Upper lobe of left lung (tissue), 6 donors: ENCODE results near the gene FCER1G. TPM values are rescaled to one million over a fixed set of nuclear protein-coding genes. Genes with fewer than 3 reads are reported as not detected.

Experiments
- ATAC-seq, 2 donors: fragments of 200-7000 bp; cut with Tn5 transposase; one replicate each; pipeline ENCODE4 v1.9.1; 2022; ENCODE audit warnings: mild to moderate bottlenecking in 2 of 2, moderate library complexity in 2 of 2; ENCODE audit not compliant: low FRiP score in 2 of 2
- DNase-seq, 2 donors: peaks; one replicate each; pipeline ENCODE4 v3.0.0-alpha.2; 2019 to 2020
- H3K27ac ChIP-seq, 4 donors: fragments of 200-600 bp; sonication (generic); one replicate each; pipeline ENCODE4 v1.5.1; 2016 to 2019
- H3K27me3 ChIP-seq, 4 donors: fragments of 200-600 bp; sonication (generic); one replicate each; pipeline ENCODE4 v1.5.1; 2017 to 2019
- H3K36me3 ChIP-seq, 4 donors: fragments of 200-600 bp; sonication (generic); one replicate each; pipeline ENCODE4 v1.5.1; 2016 to 2019
- H3K4me1 ChIP-seq, 4 donors: fragments of 200-600 bp; sonication (generic); one replicate each; pipeline ENCODE4 v1.5.1; 2018 to 2019
- H3K4me3 ChIP-seq, 4 donors: fragments of 200-600 bp; sonication (generic); one replicate each; pipeline ENCODE4 v1.5.1; 2017 to 2019; ENCODE audit warnings: mild to moderate bottlenecking in 2 of 4, moderate library complexity in 1 of 4
- H3K9me3 ChIP-seq, 4 donors: fragments of 200-600 bp; sonication (generic); one replicate each; pipeline ENCODE4 v1.5.1; 2018 to 2019
- EP300 ChIP-seq, 4 donors: sonication (generic); formaldehyde crosslinking; IDR thresholded peaks; one replicate each; pipeline ENCODE4 v1.5.1; 2017; ENCODE audit warnings: antibody characterized with exemption in 4 of 4, control low read depth in 2 of 4
- POLR2A ChIP-seq, 4 donors: fragments of 450-650 bp; IDR thresholded peaks; one replicate each; pipeline ENCODE4 v1.5.1; 2016 to 2017; ENCODE audit warnings: antibody characterized with exemption in 4 of 4, mild to moderate bottlenecking in 2 of 4
- POLR2AphosphoS5 ChIP-seq, 2 donors: sonication (generic); formaldehyde crosslinking; IDR thresholded peaks; one replicate each; pipeline ENCODE4 v1.5.1; 2017; ENCODE audit warnings: antibody characterized with exemption in 2 of 2
- WGBS, 2 donors: methylation state at CpG; one replicate each; pipeline ENCODE4 v1.1.5; 2017 to 2018; 5-methylcytosine and 5-hydroxymethylcytosine counted together
- total RNA-seq, 6 donors: library from RNA; depleted of rRNA in 4 of 6; stranded (reverse); fragments of >200 nt in 4 of 6; gene quantifications; one replicate each; pipeline versions ENCODE4 v1.1.0 to v1.2.1, GENCODE V29; 2016 to 2021
- TF ChIP-seq, protein P1 (sequence below), 6 experiments: fragments of 450-650 bp in 4 of 6; fragments of 200-600 bp in 2 of 6; sonication (generic) in 2 of 6; IDR thresholded peaks; one replicate each; pipeline ENCODE4 v1.5.1; 2016 to 2019; ENCODE audit warnings: antibody characterized with exemption in 6 of 6
- donor health status: DM: no; HTN: no; CAD: no; lungs with moderate emphysema.
- donor health status: DM: no; HTN: yes; CAD: no; lungs with severe emphysema.

Gene FCER1G
- total RNA-seq, 6 donors from 2014 or later: 75.4 to 233 (median 176) TPM

DNA sequence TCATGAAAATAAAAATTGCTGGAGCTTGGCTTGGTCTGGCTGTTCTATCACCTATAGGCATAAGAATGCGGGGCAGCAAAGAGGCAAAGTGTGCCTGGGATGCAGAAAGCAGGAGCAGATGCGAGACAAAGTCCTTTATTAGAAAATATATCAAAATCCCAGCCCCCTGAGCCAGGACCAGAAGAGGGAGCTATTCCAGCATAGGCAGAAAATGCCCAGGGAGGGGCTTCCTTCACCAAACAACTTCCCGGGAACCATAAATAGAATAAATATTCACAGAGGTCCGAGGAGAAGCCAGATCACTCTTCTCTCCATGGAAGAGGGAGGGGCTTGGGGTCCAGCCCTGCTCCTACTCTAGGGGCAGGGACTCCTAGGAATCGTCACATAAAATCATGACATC lies 43.9 kb upstream of the FCER1G start:
- peak overlapping the region in 2 of 4 donors; percentile 52 to 62 for H3K27ac ChIP-seq
- ATAC-seq: no peak
- no peak for DNase-seq
- TF ChIP-seq EP300 (IDR thresholded peaks at IDR 0.05) (no peak), POLR2A (IDR thresholded peaks at IDR 0.05) (no peak), POLR2AphosphoS5 (IDR thresholded peaks at IDR 0.05) (no peak)
- TF ChIP-seq, protein P1, sequence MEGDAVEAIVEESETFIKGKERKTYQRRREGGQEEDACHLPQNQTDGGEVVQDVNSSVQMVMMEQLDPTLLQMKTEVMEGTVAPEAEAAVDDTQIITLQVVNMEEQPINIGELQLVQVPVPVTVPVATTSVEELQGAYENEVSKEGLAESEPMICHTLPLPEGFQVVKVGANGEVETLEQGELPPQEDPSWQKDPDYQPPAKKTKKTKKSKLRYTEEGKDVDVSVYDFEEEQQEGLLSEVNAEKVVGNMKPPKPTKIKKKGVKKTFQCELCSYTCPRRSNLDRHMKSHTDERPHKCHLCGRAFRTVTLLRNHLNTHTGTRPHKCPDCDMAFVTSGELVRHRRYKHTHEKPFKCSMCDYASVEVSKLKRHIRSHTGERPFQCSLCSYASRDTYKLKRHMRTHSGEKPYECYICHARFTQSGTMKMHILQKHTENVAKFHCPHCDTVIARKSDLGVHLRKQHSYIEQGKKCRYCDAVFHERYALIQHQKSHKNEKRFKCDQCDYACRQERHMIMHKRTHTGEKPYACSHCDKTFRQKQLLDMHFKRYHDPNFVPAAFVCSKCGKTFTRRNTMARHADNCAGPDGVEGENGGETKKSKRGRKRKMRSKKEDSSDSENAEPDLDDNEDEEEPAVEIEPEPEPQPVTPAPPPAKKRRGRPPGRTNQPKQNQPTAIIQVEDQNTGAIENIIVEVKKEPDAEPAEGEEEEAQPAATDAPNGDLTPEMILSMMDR (IDR thresholded peaks at IDR 0.05): no peak
- H3K9me3 ChIP-seq: no peaks in the 10 kb centered on the region
- H3K27me3 ChIP-seq: no peaks in the 10 kb centered on the region
- peaks cover 18 to 28% (median 20%) of the 10 kb centered on the region in 4 donors for H3K4me1 ChIP-seq
- no peak overlapping the region for H3K4me3 ChIP-seq
- H3K36me3 ChIP-seq: peaks cover 22 to 72% (median 53%) of the 10 kb centered on the region in 4 donors
- WGBS, 2 donors: 74 to 75% methylated on average over 5 of the region's 5 CpGs

DNA sequence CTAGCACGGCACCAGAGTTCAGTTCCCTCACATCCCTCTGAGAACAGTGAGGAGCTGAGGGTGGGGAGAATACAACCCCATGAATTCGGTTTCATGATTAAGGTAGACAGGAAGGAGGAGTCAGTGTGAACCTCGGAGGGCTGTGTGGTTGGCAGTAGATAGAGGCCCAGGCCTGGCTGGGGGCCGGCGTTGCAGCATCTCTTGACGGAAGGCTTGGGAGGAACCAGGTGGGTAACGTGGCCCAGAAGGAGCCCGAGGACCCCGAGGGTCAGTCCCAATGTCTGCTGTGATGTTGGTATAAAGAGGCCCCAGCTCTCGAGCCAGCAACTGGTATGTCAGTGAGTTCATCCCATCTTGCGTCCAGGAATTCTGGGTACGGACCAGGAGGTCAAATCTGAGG lies 43.4 kb upstream of the FCER1G start:
- H3K9me3 ChIP-seq: no peaks in the 10 kb centered on the region
- DNase-seq: no peak
- 87 to 91% methylated on average over 10 to 12 of the region's 12 CpGs for WGBS, 2 donors
- H3K4me3 ChIP-seq: no peak overlapping the region
- no peak for ATAC-seq
- no peak for TF ChIP-seq POLR2A (IDR thresholded peaks at IDR 0.05)
- H3K36me3 ChIP-seq: peaks cover 22 to 72% (median 53%) of the 10 kb centered on the region in 4 donors
- peak overlapping the region in 3 of 4 donors; percentile 1 to 62 (median 52) for H3K27ac ChIP-seq
- no peaks in the 10 kb centered on the region for H3K27me3 ChIP-seq
- peaks cover 23 to 32% (median 25%) of the 10 kb centered on the region in 4 donors for H3K4me1 ChIP-seq

DNA sequence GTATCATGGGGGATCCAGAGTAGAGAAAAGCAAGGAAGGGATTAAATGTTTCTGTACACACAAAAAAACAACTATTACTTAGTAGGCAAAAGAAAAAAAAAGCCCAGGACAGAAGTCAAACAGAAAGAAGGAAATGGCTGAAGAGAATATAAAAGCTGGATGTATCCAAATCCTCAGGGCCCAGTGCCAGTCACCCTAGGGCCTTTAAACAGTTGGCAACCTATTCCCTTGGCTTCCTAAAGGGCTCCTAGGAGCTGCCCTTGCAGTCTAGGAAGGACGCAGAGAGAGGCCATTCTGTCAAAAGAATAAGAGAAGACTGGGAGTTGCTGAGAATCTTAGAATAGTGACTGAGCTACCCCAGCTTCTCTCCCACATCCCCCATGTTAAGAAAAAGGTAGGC lies 42.7 kb upstream of the FCER1G start:
- Histone ChIP-seq H3K36me3 (peaks cover 22 to 72% (median 53%) of the 10 kb centered on the region in 4 donors), H3K27ac (peak overlapping the region in 3 of 4 donors; percentile 1 to 62 (median 52))

DNA sequence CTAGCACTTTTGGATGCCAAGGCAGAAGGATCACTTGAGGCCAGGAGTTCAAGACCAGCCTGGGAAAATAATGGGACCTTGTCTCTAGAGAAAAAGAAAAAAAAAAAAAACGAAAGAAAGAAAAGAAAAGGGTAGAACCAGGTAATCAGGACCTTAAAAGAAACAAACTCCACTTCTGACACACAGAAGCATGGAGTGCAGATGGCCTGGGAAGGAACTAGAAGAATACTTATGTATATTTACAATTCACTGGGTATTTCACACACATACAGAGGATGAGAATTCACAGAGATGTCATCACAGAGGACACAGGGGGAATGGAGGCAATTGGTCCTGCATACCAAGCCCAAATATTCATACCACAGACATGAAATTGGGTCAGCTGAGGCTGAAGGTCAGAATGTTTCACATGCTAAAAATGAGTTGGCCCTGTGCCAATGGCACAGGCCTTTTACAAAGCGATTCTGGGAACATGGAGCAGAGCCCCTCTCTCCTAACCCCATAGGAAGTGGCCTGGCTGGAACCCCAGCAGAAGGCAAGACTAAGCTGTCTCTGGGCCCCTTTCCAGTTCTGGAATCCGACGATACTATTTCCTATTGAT lies 42.2 kb upstream of the FCER1G start:
- H3K9me3 ChIP-seq: no peaks in the 10 kb centered on the region
- 63 to 65% methylated on average over 4 of the region's 4 CpGs for WGBS, 2 donors
- TF ChIP-seq EP300 (IDR thresholded peaks at IDR 0.05) (no peak), POLR2A (IDR thresholded peaks at IDR 0.05) (no peak), POLR2AphosphoS5 (IDR thresholded peaks at IDR 0.05) (no peak)
- TF ChIP-seq, protein P1 (IDR thresholded peaks at IDR 0.05): no peak
- ATAC-seq: no peak
- peaks cover 22 to 72% (median 53%) of the 10 kb centered on the region in 4 donors for H3K36me3 ChIP-seq
- no peaks in the 10 kb centered on the region for H3K27me3 ChIP-seq
- H3K27ac ChIP-seq: peak overlapping the region in 3 of 4 donors; percentile 41 to 62 (median 52)
- DNase-seq: no peak
- H3K4me1 ChIP-seq: peaks cover 17 to 26% (median 22%) of the 10 kb centered on the region in 4 donors
- H3K4me3 ChIP-seq: no peak overlapping the region

More for the DNA sequence above, 42.7 kb upstream of the FCER1G start:
- H3K27me3 ChIP-seq: no peaks in the 10 kb centered on the region
- H3K4me3 ChIP-seq: no peak overlapping the region
- H3K4me1 ChIP-seq: peaks cover 18 to 27% (median 19%) of the 10 kb centered on the region in 4 donors
- DNase-seq: no peak
- no peaks in the 10 kb centered on the region for H3K9me3 ChIP-seq
- TF ChIP-seq POLR2A (IDR thresholded peaks at IDR 0.05): no peak
- no peak for TF ChIP-seq POLR2AphosphoS5 (IDR thresholded peaks at IDR 0.05)
- no peak for ATAC-seq
- WGBS, 2 donors: 83 to 89% methylated on average over 1 of the region's 1 CpG

DNA sequence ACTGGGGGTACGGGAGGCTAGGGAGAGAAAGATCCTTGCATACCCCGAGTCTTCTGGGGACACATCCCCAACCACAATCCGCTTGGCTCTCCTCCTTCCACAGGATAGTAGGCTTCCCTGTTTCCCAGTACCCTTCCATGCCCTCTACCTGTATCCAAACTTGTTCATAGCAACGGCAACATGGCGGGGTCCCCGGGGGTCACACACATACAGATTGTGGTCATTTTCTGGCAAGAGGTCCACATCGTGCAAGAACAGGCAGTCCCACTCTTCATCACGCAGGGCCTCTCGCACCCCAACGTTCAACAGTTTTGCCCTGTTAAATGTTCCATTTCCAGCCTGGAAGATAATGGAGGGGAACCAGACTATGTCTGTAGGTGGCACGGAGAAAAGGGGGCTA lies 41.4 kb upstream of the FCER1G start:
- 94 to 97% methylated on average over 11 of the region's 11 CpGs for WGBS, 2 donors
- H3K36me3 ChIP-seq: peaks cover 22 to 71% (median 53%) of the 10 kb centered on the region in 4 donors
- ATAC-seq (no peak), DNase-seq (no peak)
- no peak overlapping the region for H3K4me3 ChIP-seq
- no peaks in the 10 kb centered on the region for H3K9me3 ChIP-seq
- no peaks in the 10 kb centered on the region for H3K27me3 ChIP-seq
- TF ChIP-seq EP300 (IDR thresholded peaks at IDR 0.05) (no peak), POLR2A (IDR thresholded peaks at IDR 0.05) (no peak), POLR2AphosphoS5 (IDR thresholded peaks at IDR 0.05) (no peak)
- TF ChIP-seq, protein P1 (IDR thresholded peaks at IDR 0.05): no peak
- peak overlapping the region; percentile 4 to 62 (median 46) for H3K27ac ChIP-seq
- peaks cover 19 to 29% (median 24%) of the 10 kb centered on the region in 4 donors for H3K4me1 ChIP-seq

DNA sequence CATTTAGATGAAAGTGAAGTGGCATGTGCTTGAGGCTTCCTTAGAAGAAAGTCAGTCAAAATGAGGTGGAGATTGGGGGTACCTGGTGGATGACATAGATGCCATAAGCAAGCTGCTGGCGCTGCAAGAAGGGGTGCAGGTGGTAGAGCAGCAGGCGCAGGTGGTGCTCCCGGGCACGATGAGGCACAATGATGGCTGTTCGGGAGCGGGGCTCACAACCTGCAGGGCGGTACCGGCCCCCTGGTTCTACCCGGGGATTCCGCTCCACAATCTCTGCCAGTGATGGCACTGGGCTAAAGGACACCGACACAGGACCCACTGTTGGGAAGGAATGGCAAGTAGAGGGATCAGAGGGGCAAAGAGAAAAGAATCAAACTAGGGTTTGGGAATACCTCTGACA lies 40.2 kb upstream of the FCER1G start:
- Histone ChIP-seq H3K36me3 (peaks cover 22 to 60% (median 45%) of the 10 kb centered on the region in 4 donors), H3K27ac (no peak overlapping the region)

More for the DNA sequence above, 40.2 kb upstream of the FCER1G start:
- Histone ChIP-seq H3K4me3 (no peak overlapping the region), H3K9me3 (no peaks in the 10 kb centered on the region), H3K4me1 (peaks cover 19 to 29% (median 24%) of the 10 kb centered on the region in 4 donors), H3K27me3 (no peaks in the 10 kb centered on the region)
- WGBS, 2 donors: 94 to 99% methylated on average over 10 to 11 of the region's 11 CpGs
- DNase-seq (no peak), ATAC-seq (no peak)
- TF ChIP-seq, protein P1 (IDR thresholded peaks at IDR 0.05): no peak
- TF ChIP-seq POLR2AphosphoS5 (IDR thresholded peaks at IDR 0.05) (no peak), POLR2A (IDR thresholded peaks at IDR 0.05) (no peak), EP300 (IDR thresholded peaks at IDR 0.05) (no peak)
